ENCODE data around the gene JMJD8. TPM values are rescaled to one million over a fixed set of nuclear protein-coding genes. Genes with fewer than 3 reads are reported as not detected.

JMJD8 gene
- total and polyA plus RNA-seq, 12 donors, result 50.8 to 137 (median 93.1) TPM

GRCh38 chr16:704552-705380 is 20.6 kb upstream of the JMJD8 start:
- 9 to 31% (median 10%) methylated on average over 5 to 50 of the region's 50 CpGs for WGBS, 4 donors
- H3K27me3 ChIP-seq, result peaks cover 69% of the 10 kb centered on the region
- intact Hi-C loops (cut with DNase I), result loop anchor here in 1 of 2 donors (5.0 kb wide), 1 partner anchor 78 kb away; no protein-coding TSS in a partner anchor

GRCh38 chr16:704047-704446 is 19.9 kb upstream of the JMJD8 start:
- Histone ChIP-seq H3K27ac (no peak overlapping the region), H3K36me3 (replicated peaks in 1 of 2) (no peaks in the 10 kb centered on the region), H3K27me3 (peaks cover 67% of the 10 kb centered on the region), H3K4me3 (no peak overlapping the region), H3K9me3 (replicated peaks in 1 of 3) (no peaks in the 10 kb centered on the region), H3K4me1 (replicated peaks in 1 of 2) (peaks cover 4 to 8% of the 10 kb centered on the region in 2 donors)
- 59 to 80% (median 70%) methylated on average over 3 to 7 of the region's 7 CpGs for WGBS, 4 donors
- no peak for DNase-seq
- intact Hi-C loops (cut with DNase I), result no loop called here
- TF ChIP-seq POLR2A (IDR thresholded peaks at IDR 0.05), result no peak
- no peak for TF ChIP-seq CTCF (IDR thresholded peaks at IDR 0.05)

More at GRCh38 chr16:704552-705380, 20.6 kb upstream of the JMJD8 start:
- H3K9me3 ChIP-seq (replicated peaks in 1 of 3), result no peaks in the 10 kb centered on the region
- no peak overlapping the region for H3K4me3 ChIP-seq
- TF ChIP-seq POLR2A (IDR thresholded peaks at IDR 0.05) (no peak), CTCF (IDR thresholded peaks at IDR 0.05) (no peak)
- H3K27ac ChIP-seq, result peak overlapping the region in 1 of 5 donors; percentile 52
- peaks cover 4 to 8% of the 10 kb centered on the region in 2 donors for H3K4me1 ChIP-seq (replicated peaks in 1 of 2)
- DNase-seq, result no peak
- no peaks in the 10 kb centered on the region for H3K36me3 ChIP-seq (replicated peaks in 1 of 2)

GRCh38 chr16:703406-703805 is 19.3 kb upstream of the JMJD8 start:
- no peak for DNase-seq
- Histone ChIP-seq H3K4me3 (no peak overlapping the region), H3K27me3 (peaks cover 66% of the 10 kb centered on the region)

More at GRCh38 chr16:703406-703805, 19.3 kb upstream of the JMJD8 start:
- no peak overlapping the region for H3K27ac ChIP-seq
- peaks cover 4 to 8% of the 10 kb centered on the region in 2 donors for H3K4me1 ChIP-seq (replicated peaks in 1 of 2)
- H3K9me3 ChIP-seq (replicated peaks in 1 of 3), result no peaks in the 10 kb centered on the region
- no peak for TF ChIP-seq POLR2A (IDR thresholded peaks at IDR 0.05)
- TF ChIP-seq CTCF (IDR thresholded peaks at IDR 0.05), result no peak
- intact Hi-C loops (cut with DNase I), result no loop called here
- H3K36me3 ChIP-seq (replicated peaks in 1 of 2), result no peaks in the 10 kb centered on the region
- 63 to 78% (median 73%) methylated on average over 2 to 12 of the region's 12 CpGs for WGBS, 4 donors

Measured in adrenal gland (tissue), 12 donors.